HepG2 (cell line): ENCODE results near the gene ATAD1. TPM values are rescaled to one million over a fixed set of nuclear protein-coding genes. Genes with fewer than 3 reads are reported as not detected.
A peak's percentile ranks its signal among the peaks of the same experiment; 100 is the strongest.

Experiments used
- ATAC-seq: fragments of 200-7000 bp; cut with Tn5 transposase; 3 replicates; pipeline ENCODE4 v1.9.1; 2020; ENCODE audit warnings: mild to moderate bottlenecking, moderate library complexity
- BruUV-seq: library from RNA; stranded (reverse); fragments of 400-500 nt; replicated peaks from 2 replicates; lab custom pipeline; 2021; lab: Mats Ljungman, UMichigan
- CTCF ChIA-PET: fragments of 300-600 bp; formaldehyde crosslinking; extraction: SDS; loops from one replicate; lab custom pipeline; 2021; ENCODE audit warnings: low total read pairs, inconsistent platforms, low intra/inter-chr PET ratio; lab: Yijun Ruan, JAX
- POLR2A ChIA-PET: fragments of 350-600 bp; sonication (Branson Sonifier 250); formaldehyde crosslinking; loops from one replicate; lab custom pipeline; 2020; ENCODE audit warnings: antibody characterized with exemption, inconsistent platforms; lab: Yijun Ruan, JAX
- DNase-seq: peaks from one replicate; pipeline ENCODE4 v3.0.0-alpha.2; 2015; ENCODE audit warnings: low spot score
- FAIRE-seq: peaks from 3 replicates; lab custom pipeline; 2011; peaks lifted over from hg19 to GRCh38; lab: Jason Lieb, UNC
- H2AFZ ChIP-seq: one replicate; pipeline ENCODE4 v1.6.1; 2011; ENCODE audit warnings: low read length, inconsistent platforms
- H3K27ac ChIP-seq: fragments of 300-600 bp; 3 replicates; pipeline ENCODE4 v1.8.0; 2011; ENCODE audit warnings: mixed run types, mild to moderate bottlenecking, mixed read lengths, low read length, inconsistent platforms; ENCODE audit not compliant: insufficient read depth; ENCODE audit errors: extremely low read length
- H3K27me3 ChIP-seq, 2 experiments: fragments of 200-600 bp in 1 of 2; 2 replicates in 1 of 2; 3 replicates in 1 of 2; pipeline versions ENCODE4 v1.6.0 to v1.8.0; 2011; ENCODE audit warnings: low read length in 2 of 2, mild to moderate bottlenecking in 2 of 2, moderate library complexity in 2 of 2, inconsistent platforms in 1 of 2; ENCODE audit not compliant: insufficient read depth in 2 of 2, control insufficient read depth in 1 of 2
- H3K36me3 ChIP-seq, 2 experiments: fragments of 200-600 bp in 1 of 2; replicated peaks in 1 of 2; 2 replicates in 1 of 2; 3 replicates in 1 of 2; pipeline versions ENCODE4 v1.5.1 to v1.8.0; 2011; ENCODE audit warnings: low read length in 2 of 2, inconsistent platforms in 1 of 2; ENCODE audit not compliant: insufficient read depth in 2 of 2, control insufficient read depth in 1 of 2
- H3K4me1 ChIP-seq: 2 replicates; pipeline ENCODE4 v1.5.1; 2012; ENCODE audit warnings: low read length, inconsistent platforms; ENCODE audit not compliant: insufficient read depth
- H3K4me2 ChIP-seq: 2 replicates; pipeline ENCODE4 v1.6.0; 2011; ENCODE audit warnings: low read depth, low read length, inconsistent platforms
- H3K4me3 ChIP-seq, 3 experiments: fragments of 200-600 bp in 1 of 3; sonication (generic), shearing (Covaris generic) in 1 of 3; replicated peaks in 1 of 3; 2 replicates each; pipeline ENCODE4 v1.5.1; 2011 to 2016; ENCODE audit warnings: low read length in 3 of 3, inconsistent platforms in 2 of 3, low read depth in 2 of 3, mild to moderate bottlenecking in 2 of 3, control low read depth in 1 of 3, mixed read lengths in 1 of 3; ENCODE audit not compliant: insufficient read depth in 1 of 3
- H3K79me2 ChIP-seq: one replicate; pipeline ENCODE4 v1.6.1; 2011; ENCODE audit warnings: low read length, inconsistent platforms; ENCODE audit not compliant: insufficient read depth
- H3K9ac ChIP-seq: 2 replicates; pipeline ENCODE4 v1.6.0; 2011; ENCODE audit warnings: mild to moderate bottlenecking, low read depth, low read length, inconsistent platforms; ENCODE audit not compliant: insufficient read depth
- H3K9me3 ChIP-seq: 2 replicates; pipeline ENCODE4 v1.5.1; 2012; ENCODE audit warnings: mild to moderate bottlenecking, low read length
- H4K20me1 ChIP-seq: 2 replicates; pipeline ENCODE4 v1.6.0; 2011; ENCODE audit warnings: inconsistent platforms, mild to moderate bottlenecking, low read length, moderate library complexity; ENCODE audit not compliant: insufficient read depth
- ARNT ChIP-seq: fragments of 450-650 bp; IDR thresholded peaks from 2 replicates; pipeline ENCODE4 v1.6.1; 2017
- DR1 ChIP-seq: sonication (generic); formaldehyde crosslinking; IDR thresholded peaks from 2 replicates; pipeline ENCODE4 v1.8.0; 2021; ENCODE audit warnings: mild to moderate bottlenecking, missing genetic modification reagents, inconsistent platforms
- EZH2 ChIP-seq: conservative IDR thresholded peaks from 2 replicates; pipeline ENCODE4 v1.6.1; 2012; ENCODE audit warnings: mild to moderate bottlenecking, low read depth, low read length, moderate library complexity
- HNRNPUL1 ChIP-seq: fragments of 200-400 bp; formaldehyde crosslinking; IDR thresholded peaks from 2 replicates; pipeline ENCODE4 v1.6.1; 2017; ENCODE audit warnings: low read depth, mild to moderate bottlenecking, low read length, moderate library complexity
- MLLT10 ChIP-seq: sonication (generic); formaldehyde crosslinking; IDR thresholded peaks from 2 replicates; pipeline ENCODE4 v1.4.0; 2020; ENCODE audit warnings: missing genetic modification reagents
- NR2F6 ChIP-seq, 2 experiments: IDR thresholded peaks; 2 replicates each; pipeline ENCODE4 v1.6.1; 2016; ENCODE audit warnings: antibody characterized with exemption in 1 of 2, mild to moderate bottlenecking in 1 of 2
- NR3C1 ChIP-seq: sonication (generic); formaldehyde crosslinking; IDR thresholded peaks from 2 replicates; pipeline ENCODE4 v1.4.0; 2020; ENCODE audit warnings: missing genetic modification reagents
- SMYD3 ChIP-seq: sonication (generic); formaldehyde crosslinking; IDR thresholded peaks from 2 replicates; pipeline ENCODE4 v1.8.1; 2023; ENCODE audit warnings: mild to moderate bottlenecking, missing genetic modification reagents
- SP1 ChIP-seq, 2 experiments: fragments of 450-650 bp in 1 of 2; sonication (generic) in 1 of 2; formaldehyde crosslinking in 1 of 2; IDR thresholded peaks; 2 replicates each; pipeline versions ENCODE4 v1.4.0 to v1.6.1; 2016 to 2020; ENCODE audit warnings: missing genetic modification reagents in 1 of 2
- TAF15 ChIP-seq: fragments of 200-400 bp; formaldehyde crosslinking; IDR thresholded peaks from one replicate; pipeline ENCODE4 v1.6.1; 2018; ENCODE audit warnings: mild to moderate bottlenecking, low read depth, low read length; ENCODE audit not compliant: poor library complexity, severe bottlenecking
- WGBS: methylation state at CpG from one replicate; pipeline ENCODE4 v1.1.6; 2017; ENCODE audit warnings: low lambda C conversion rate; 5-methylcytosine and 5-hydroxymethylcytosine counted together
- in situ Hi-C: cut with HindIII; loops from 2 replicates; pipeline ENCODE4 v1.10.0; 2017; ENCODE audit warnings: low pct_unique_long_range_greater_than_20kb; ENCODE audit not compliant: extremely low pct_ligation_motif_present
- intact Hi-C: fragments of 100-400 bp; cut with micrococcal nuclease; formaldehyde crosslinking; loops from one replicate; pipeline ENCODE4 v1.10.0; 2022; ENCODE audit not compliant: unreplicated experiment
- polyA plus RNA-seq, 8 experiments: library from polyadenylated mRNA; depleted of rRNA in 3 of 8; stranded (reverse) in 7 of 8; unstranded in 1 of 8; fragments of >200 nt; fragmentation: Illumina TruSeq in 4 of 8; extraction: Trizol in 4 of 8; gene quantifications; 2 replicates each; pipeline versions ENCODE4 v1.2.1 to v1.2.3, GENCODE V29; 2011 to 2016; ENCODE audit warnings: low read depth in 4 of 8, missing spikeins in 1 of 8, mixed read lengths in 1 of 8; ENCODE audit not compliant: insufficient read depth in 1 of 8
- small RNA-seq, 3 experiments: library from RNA; depleted of rRNA; stranded (forward); fragments of <200 nt; gene quantifications; one replicate each; pipeline ENCODE3, GENCODE V24; 2012; ENCODE audit warnings: low read depth in 2 of 3, low replicate concordance in 1 of 3; ENCODE audit not compliant: insufficient read length in 3 of 3, insufficient read depth in 2 of 3
- total RNA-seq, 5 experiments: library from RNA; depleted of rRNA; stranded (reverse); fragments of >200 nt; fragmentation: Illumina TruSeq; extraction: Trizol; gene quantifications; 2 replicates each; pipeline ENCODE4 v1.2.3, GENCODE V29; 2016; ENCODE audit warnings: low read depth in 1 of 5
- TF ChIP-seq, protein P1 (sequence below): sonication (generic); formaldehyde crosslinking; IDR thresholded peaks from 2 replicates; pipeline ENCODE4 v1.4.0; 2020; ENCODE audit warnings: missing genetic modification reagents
- TF ChIP-seq, protein P2 (sequence below): sonication (generic); formaldehyde crosslinking; IDR thresholded peaks from 2 replicates; pipeline ENCODE4 v1.5.0; 2020; ENCODE audit warnings: missing genetic modification reagents, mild to moderate bottlenecking, borderline replicate concordance

ATAD1 gene
- total and polyA plus RNA-seq, 2 of the 13 experiments (the other 11 are each of a cell fraction or from before 2014, with no cell fraction given), result 14.9 to 28.2 TPM

DNA sequence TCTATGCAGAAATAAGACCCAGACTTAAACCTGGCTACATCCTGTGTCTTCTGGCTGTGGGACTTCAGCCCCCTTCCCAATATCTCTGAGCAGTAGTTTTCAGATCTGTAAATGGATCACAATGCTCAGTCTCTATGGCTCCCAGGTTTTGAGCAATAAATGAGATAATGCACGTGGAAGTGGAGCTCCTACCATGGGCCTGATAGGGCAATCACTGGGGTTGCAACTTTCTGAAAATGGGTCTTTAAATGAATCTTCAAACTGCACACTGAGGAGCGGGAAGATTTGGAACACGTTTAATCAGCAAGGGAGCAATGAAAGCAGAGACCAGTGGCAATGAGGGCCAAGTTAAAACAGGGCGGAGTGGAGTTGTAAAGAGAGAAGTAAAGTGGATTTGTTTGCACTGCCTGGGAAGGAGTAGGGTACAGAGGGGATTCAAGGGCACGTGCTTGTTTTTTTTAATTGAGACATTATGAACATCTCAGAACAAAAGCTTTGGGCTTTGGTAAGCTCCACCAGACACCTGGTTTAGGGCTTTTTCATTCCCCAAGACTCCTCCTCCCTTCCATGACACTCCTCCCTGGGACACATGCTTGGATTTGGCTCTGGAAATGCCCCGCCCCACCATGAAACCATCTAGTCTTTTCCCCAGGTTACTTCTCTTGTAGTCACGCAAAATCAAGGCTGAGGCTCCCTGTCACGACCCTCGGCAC, 115.6 kb downstream of the ATAD1 start:
- Histone ChIP-seq H3K4me2 (no peak overlapping the region; the same call in 1 of the 2 replicates), H3K27me3 (0 out of 5 replicates have a peak, but pooled peaks cover 0 to 5% of the 10 kb centered on the region in 2 experiments), H3K9ac (no peak overlapping the region), H4K20me1 (no peaks in the 10 kb centered on the region), H3K4me3 (no peak overlapping the region), H3K27ac (no peak overlapping the region), H3K4me1 (peaks cover 23% of the 10 kb centered on the region), H3K36me3 (no peaks in the 10 kb centered on the region), H3K79me2 (no peaks in the 10 kb centered on the region), H2AFZ (no peak overlapping the region), H3K9me3 (no peaks in the 10 kb centered on the region)
- peak; percentile 30; the same call in 2 of the 3 replicates for ATAC-seq
- BruUV-seq, result no TSS peak
- TF ChIP-seq EZH2 (no peak), ARNT (no peak), SMYD3 (CRISPR knock-in tag) (no peak), MLLT10 (CRISPR knock-in tag) (no peak), DR1 (no peak), TAF15 (no peak), NR3C1 (CRISPR knock-in tag) (no peak), SP1 (IDR thresholded peaks at IDR 0.05) (no peak), SP1 (CRISPR knock-in tag; IDR thresholded peaks at IDR 0.05) (no peak), HNRNPUL1 (no peak), NR2F6 (IDR thresholded peaks at IDR 0.05) (no peak), NR2F6 (CRISPR knock-in tag; IDR thresholded peaks at IDR 0.05) (no peak)
- TF ChIP-seq, protein P1, sequence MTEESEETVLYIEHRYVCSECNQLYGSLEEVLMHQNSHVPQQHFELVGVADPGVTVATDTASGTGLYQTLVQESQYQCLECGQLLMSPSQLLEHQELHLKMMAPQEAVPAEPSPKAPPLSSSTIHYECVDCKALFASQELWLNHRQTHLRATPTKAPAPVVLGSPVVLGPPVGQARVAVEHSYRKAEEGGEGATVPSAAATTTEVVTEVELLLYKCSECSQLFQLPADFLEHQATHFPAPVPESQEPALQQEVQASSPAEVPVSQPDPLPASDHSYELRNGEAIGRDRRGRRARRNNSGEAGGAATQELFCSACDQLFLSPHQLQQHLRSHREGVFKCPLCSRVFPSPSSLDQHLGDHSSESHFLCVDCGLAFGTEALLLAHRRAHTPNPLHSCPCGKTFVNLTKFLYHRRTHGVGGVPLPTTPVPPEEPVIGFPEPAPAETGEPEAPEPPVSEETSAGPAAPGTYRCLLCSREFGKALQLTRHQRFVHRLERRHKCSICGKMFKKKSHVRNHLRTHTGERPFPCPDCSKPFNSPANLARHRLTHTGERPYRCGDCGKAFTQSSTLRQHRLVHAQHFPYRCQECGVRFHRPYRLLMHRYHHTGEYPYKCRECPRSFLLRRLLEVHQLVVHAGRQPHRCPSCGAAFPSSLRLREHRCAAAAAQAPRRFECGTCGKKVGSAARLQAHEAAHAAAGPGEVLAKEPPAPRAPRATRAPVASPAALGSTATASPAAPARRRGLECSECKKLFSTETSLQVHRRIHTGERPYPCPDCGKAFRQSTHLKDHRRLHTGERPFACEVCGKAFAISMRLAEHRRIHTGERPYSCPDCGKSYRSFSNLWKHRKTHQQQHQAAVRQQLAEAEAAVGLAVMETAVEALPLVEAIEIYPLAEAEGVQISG (CRISPR knock-in tag), result no peak
- TF ChIP-seq, protein P2, sequence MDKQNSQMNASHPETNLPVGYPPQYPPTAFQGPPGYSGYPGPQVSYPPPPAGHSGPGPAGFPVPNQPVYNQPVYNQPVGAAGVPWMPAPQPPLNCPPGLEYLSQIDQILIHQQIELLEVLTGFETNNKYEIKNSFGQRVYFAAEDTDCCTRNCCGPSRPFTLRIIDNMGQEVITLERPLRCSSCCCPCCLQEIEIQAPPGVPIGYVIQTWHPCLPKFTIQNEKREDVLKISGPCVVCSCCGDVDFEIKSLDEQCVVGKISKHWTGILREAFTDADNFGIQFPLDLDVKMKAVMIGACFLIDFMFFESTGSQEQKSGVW, result no peak
- WGBS, result 49% methylated on average over 9 of the region's 9 CpGs
- CTCF ChIA-PET, result no interaction called here
- POLR2A ChIA-PET, result no interaction called here
- no peak for FAIRE-seq
- intact Hi-C loops, result no loop called here
- in situ Hi-C loops, result no loop called here
- DNase-seq, result no peak

Small RNA genes within 50 kb of the gene (small RNA-seq; reads per million reads assigned to genes)
- 0 reads per million in 3 experiments for gene RN7SL78P

Other genes starting within 250 kb of the ATAD1 start
- 0.11 and 0.17 TPM in 2 replicates for gene PAPSS2, start 158.3 kb downstream of the ATAD1 start, total RNA-seq (2016; rRNA removed; fragmentation: Illumina TruSeq; extraction: Trizol)
- 0.12 and 0.21 TPM in 2 replicates for gene PAPSS2, start 158.3 kb downstream of the ATAD1 start, polyA plus RNA-seq (2011; rRNA removed)
- 0.39 and 0.44 TPM in 2 replicates for gene KLLN, start 45.3 kb upstream of the ATAD1 start, total RNA-seq (2016; rRNA removed; fragmentation: Illumina TruSeq; extraction: Trizol)
- 0.08 and 0.12 TPM in 2 replicates for gene KLLN, start 45.3 kb upstream of the ATAD1 start, polyA plus RNA-seq (2011; rRNA removed)
- 53.4 and 61.3 TPM in 2 replicates for gene PTEN, start 45.4 kb upstream of the ATAD1 start, total RNA-seq (2016; rRNA removed; fragmentation: Illumina TruSeq; extraction: Trizol)
- 21.4 and 30.3 TPM in 2 replicates for gene PTEN, start 45.4 kb upstream of the ATAD1 start, polyA plus RNA-seq (2011; rRNA removed)